Stimulated activated CD4-positive, alpha-beta T cell treated with anti-CD3 and anti-CD28 coated beads, TNF-alpha, amount 100 ng/mL, for 1 hour (primary cell): ENCODE results near the gene FTO.

ENCODE experiments used
- DNase-seq, 3 donors: peaks; one replicate each; pipeline ENCODE4 v3.0.0-alpha.2; 2020; ENCODE audit warnings: low read depth in 3 of 3, low spot score in 1 of 3

The FTO gene

GRCh38 chr16:53752560-53752959 is 48.6 kb downstream of the FTO start:
- no peak for DNase-seq

GRCh38 chr16:53753431-53753830 is 49.5 kb downstream of the FTO start:
- DNase-seq = no peak

GRCh38 chr16:53755026-53755910 is 51.3 kb downstream of the FTO start:
- DNase-seq = no peak

- DNase-seq = no peak
Observed at GRCh38 chr16:53756275-53756996, 52.5 kb downstream of the FTO start.

GRCh38 chr16:53757971-53758609 is 54.1 kb downstream of the FTO start:
- DNase-seq = no peak

- DNase-seq = no peak
Observed at GRCh38 chr16:53761962-53762703, 58.2 kb downstream of the FTO start.

GRCh38 chr16:53766304-53767016 is 62.5 kb downstream of the FTO start:
- DNase-seq = no peak

GRCh38 chr16:53768167-53768566 is 64.2 kb downstream of the FTO start:
- no peak for DNase-seq

- DNase-seq = no peak
Observed at GRCh38 chr16:53768593-53768992, 64.6 kb downstream of the FTO start.

- no peak for DNase-seq
Observed at GRCh38 chr16:53769185-53769584, 65.2 kb downstream of the FTO start.

- DNase-seq = no peak
Observed at GRCh38 chr16:53769787-53770186, 65.8 kb downstream of the FTO start.

- DNase-seq = no peak
Observed at GRCh38 chr16:53770641-53771040, 66.7 kb downstream of the FTO start.

GRCh38 chr16:53771655-53772497 is 67.9 kb downstream of the FTO start:
- DNase-seq = no peak

GRCh38 chr16:53773150-53773846 is 69.3 kb downstream of the FTO start:
- DNase-seq = no peak

- DNase-seq = no peak
Observed at GRCh38 chr16:53773881-53774280, 69.9 kb downstream of the FTO start.

GRCh38 chr16:53775106-53775820 is 71.3 kb downstream of the FTO start:
- no peak for DNase-seq

GRCh38 chr16:53775821-53776431 is 72.0 kb downstream of the FTO start:
- DNase-seq = no peak

GRCh38 chr16:53779186-53779585 is 75.2 kb downstream of the FTO start:
- no peak for DNase-seq
